Skin epidermis (tissue), 12 donors: Measurements from ENCODE around the gene SAAL1.

Source experiments
- H3K27ac ChIP-seq, 21 experiments: fragments of 200-600 bp; sonication (generic) in 11 of 21; one replicate each; pipeline ENCODE4 v1.5.0; 2020; ENCODE audit warnings: mild to moderate bottlenecking in 3 of 21, inconsistent platforms in 2 of 21, moderate library complexity in 2 of 21
- H3K4me3 ChIP-seq, 7 experiments: fragments of 200-600 bp; sonication (generic) in 2 of 7; one replicate each; pipeline ENCODE4 v1.5.0; 2020; ENCODE audit warnings: inconsistent platforms in 2 of 7, mild to moderate bottlenecking in 2 of 7, moderate library complexity in 1 of 7

SAAL1 gene

DNA sequence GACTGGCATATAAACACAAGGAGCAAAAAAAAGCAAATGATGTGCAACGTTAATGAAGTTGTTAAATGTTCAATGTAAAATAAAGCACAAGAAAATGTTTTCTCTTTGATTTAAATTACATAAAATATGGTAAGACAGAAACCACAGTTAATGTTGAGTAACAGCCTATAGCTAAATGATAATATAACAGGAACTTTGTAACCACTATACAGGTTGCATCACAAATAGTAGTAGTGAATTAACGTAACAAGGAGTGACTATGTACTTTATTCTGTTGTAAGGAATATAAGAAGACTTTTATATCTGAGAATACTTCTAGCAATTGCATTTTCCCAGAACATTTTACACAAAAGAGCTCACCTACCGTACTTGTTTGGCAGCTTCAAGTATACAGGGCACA, 16.9 kb downstream of the SAAL1 start:
- Histone ChIP-seq H3K27ac (no peak overlapping the region), H3K4me3 (no peak overlapping the region)

DNA sequence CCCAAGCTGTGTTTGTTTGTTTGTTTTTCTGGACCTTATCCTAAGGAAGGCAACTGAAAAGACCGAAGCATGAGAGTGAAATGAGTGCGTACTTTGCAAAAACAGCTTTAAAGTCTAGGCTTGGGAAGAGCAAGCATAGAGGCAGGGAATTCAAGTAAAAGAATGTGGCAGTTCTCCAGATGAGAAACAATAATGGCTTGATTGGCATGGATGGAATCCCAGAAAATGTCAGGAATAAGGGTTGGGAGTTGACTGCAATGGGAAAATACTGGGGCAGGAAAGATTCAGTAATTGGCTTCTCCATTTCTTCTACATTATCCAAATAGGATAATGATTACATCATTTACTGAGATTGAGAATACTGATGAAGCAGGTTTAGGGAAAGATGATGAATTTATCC, 17.5 kb downstream of the SAAL1 start:
- Histone ChIP-seq H3K27ac (no peak overlapping the region), H3K4me3 (no peak overlapping the region)

- H3K27ac ChIP-seq: no peak overlapping the region
- no peak overlapping the region for H3K4me3 ChIP-seq
Observed at GRCh38 chr11:18081551-18081950, 24.3 kb downstream of the SAAL1 start.

DNA sequence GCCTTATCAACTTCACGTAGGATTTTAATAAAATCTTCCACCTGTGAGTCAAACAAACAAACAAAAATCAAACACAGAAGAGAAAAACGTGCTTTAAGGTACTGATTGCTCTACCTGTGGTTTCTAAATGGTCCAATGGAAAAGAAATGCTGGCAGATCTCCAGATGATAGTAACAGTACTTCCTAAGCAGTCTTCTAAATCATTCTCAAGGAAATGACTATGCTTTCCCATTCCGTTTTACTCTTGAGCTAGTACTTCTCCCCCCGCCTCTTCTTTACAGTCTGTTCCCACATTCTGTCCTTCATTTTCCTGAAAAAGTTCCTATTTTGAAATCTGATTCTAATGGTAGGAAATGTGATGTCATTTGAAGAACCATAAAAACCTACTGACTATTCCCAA, 25.4 kb downstream of the SAAL1 start:
- Histone ChIP-seq H3K27ac (no peak overlapping the region), H3K4me3 (no peak overlapping the region)

DNA sequence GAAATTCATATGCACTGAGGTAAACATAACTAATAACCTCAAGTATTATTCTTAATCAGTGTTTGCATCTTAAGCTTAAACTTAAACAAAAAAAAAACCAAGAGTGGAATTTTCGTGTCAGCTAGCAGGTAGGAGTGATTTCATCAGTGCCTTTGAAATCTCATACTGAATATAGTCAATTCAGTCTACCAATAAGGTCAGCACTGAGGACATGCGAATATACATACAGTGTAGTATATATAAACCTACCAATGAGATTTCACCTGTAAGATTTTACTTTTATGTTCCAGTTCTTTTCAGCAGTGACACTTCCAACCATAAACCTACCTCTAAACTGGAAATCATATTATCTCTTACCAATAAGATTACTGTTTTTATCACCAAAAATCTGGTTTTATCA, 27.0 kb downstream of the SAAL1 start:
- no peak overlapping the region for H3K27ac ChIP-seq
- no peak overlapping the region for H3K4me3 ChIP-seq

GRCh38 chr11:18075444-18075843, 30.4 kb downstream of the SAAL1 start:
- Histone ChIP-seq H3K27ac (no peak overlapping the region), H3K4me3 (no peak overlapping the region)

DNA sequence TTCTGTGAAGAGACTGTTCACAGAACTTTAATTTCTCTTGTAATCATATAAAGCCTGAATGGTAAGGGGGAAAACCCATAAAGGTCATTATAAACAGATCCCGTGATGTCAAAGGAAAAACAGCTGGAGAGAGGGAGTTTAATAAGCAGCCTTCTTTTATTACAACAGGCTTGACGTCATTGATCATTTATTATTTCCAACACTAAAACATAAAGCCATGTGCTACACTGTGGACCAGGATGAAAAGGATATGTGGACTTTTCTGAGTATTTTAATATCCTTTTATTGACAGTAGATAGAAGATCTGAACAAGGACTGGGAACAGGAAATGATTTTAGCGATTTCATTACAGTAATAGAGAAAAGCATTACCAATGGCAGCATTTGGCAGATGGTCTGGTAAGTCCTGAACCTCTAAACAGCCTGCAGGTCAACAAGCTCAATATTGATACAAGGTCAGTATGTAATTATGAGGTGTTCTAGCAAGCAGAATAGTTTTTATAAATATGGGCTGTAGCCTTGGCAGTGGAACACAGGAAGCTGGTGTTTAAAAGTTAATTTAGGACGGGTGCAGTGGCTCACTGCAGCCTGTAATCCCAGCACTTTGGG, 34.7 kb downstream of the SAAL1 start:
- Histone ChIP-seq H3K4me3 (no peak overlapping the region), H3K27ac (no peak overlapping the region)

DNA sequence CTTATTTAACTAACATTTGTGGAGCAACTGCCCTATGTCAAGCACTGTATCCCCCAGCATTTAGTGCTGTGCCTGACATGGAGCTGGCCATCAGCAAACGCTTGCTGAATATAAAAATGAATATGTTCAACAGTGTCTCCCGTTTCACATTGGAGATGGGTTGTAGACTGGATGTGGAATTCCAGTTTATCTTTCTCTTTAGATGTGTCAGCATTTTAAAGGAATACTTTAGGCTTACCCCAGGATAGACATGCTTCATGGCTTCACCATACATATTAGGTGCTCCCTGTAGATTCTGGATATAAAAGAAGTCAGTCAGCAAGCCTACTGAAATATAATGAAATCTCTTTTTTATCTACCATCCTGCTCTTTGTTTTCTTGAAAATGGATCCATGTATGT, 38.5 kb downstream of the SAAL1 start:
- H3K4me3 ChIP-seq: no peak overlapping the region
- H3K27ac ChIP-seq: no peak overlapping the region

DNA sequence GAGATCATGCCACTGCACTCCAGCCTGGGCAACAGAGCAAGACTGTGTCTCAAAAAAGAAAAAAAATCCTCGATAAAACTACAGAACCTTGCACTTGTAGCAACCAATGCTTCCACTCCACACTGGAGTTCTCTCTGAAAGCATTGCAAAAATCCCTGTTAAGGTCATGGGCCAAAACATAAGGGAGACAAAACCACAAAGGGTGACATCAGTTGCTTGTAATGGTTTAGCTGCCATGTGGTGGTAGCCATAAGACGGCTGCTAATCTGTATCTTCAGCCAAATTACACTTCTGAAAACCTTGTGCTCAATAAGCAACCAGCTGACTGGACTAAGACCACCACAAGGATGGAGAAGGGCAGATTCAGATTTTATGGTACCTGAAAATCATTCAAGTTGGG, 39.3 kb downstream of the SAAL1 start:
- no peak overlapping the region for H3K27ac ChIP-seq
- H3K4me3 ChIP-seq: no peak overlapping the region

GRCh38 chr11:18065572-18065971, 40.3 kb downstream of the SAAL1 start:
- Histone ChIP-seq H3K4me3 (no peak overlapping the region), H3K27ac (no peak overlapping the region)

GRCh38 chr11:18064450-18065054, 41.3 kb downstream of the SAAL1 start:
- Histone ChIP-seq H3K27ac (no peak overlapping the region), H3K4me3 (no peak overlapping the region)

DNA sequence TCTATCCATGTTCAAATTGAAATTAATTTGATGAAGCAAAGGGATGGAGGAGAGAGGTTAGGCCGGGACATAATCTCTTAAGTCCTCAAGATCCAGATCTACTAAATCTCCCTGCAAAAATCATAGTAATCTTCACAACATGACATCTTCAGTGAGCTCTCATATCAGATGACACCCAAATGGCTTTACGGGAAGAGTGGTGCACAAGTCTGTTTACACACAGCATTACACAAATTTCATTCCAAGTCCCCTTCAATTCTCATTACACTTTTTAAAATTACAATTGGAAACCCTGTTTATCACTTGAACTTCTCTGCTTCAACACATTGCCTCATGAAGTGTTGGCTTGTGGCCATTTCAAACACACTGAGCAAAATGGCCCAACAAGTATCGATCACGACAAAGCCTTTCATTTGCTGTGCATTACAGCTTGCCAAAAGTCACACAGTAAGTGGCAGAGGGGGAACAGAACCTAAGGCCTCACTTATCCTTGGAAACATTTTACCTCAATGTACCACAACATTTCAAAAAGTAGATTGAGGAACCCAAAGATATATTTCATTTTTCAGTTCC, 41.9 kb downstream of the SAAL1 start:
- no peak overlapping the region for H3K4me3 ChIP-seq
- no peak overlapping the region for H3K27ac ChIP-seq

DNA sequence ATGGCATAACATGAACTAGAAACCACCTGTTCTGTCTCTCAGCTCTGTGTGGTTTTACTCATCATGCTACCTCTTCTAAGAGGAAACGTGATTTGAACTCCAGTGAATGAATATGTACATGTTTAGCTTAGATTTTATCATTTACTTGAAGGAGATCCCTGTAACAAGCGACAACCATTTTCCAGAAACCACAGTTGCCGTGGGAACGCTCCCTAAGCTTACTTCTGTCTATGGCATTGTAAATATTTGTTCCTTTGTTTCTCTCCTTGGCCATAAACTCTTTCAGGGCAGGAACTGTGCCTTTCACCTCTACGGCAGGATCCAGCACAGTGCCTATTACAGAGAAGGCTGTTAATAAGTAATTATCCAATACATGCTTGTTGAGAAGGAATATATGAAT, 42.8 kb downstream of the SAAL1 start:
- H3K27ac ChIP-seq: no peak overlapping the region
- H3K4me3 ChIP-seq: no peak overlapping the region

GRCh38 chr11:18061351-18061750, 44.5 kb downstream of the SAAL1 start:
- Histone ChIP-seq H3K27ac (no peak overlapping the region), H3K4me3 (no peak overlapping the region)

- no peak overlapping the region for H3K4me3 ChIP-seq
Observed at GRCh38 chr11:18056561-18057181, 49.2 kb downstream of the SAAL1 start.

DNA sequence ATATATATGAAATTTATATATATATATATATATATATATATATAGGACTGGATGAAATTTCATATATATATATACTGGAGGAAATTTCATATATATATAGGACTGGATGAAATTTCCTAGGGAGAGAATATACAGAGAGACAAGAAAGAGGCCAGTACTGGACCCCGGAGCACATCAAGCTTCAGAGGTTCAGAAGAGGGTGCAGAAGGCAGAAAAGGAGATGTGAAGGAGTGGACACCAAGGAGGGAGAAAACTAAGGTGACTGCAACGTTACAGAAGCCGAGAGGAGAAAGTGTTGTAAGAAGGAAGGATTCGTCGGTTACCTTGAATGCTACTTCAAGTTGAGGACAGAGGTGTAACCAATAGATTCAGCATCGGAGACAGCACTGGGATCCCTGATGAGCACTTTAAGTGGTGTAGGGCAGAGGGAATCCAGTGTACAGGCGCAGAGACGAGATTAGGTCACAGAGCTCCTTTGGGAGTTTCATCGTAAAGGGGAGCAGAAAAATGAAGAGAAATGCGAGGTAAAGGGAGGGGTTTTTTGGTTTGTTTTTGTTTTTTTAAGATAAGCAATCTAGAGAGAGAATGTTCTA, 51.3 kb downstream of the SAAL1 start:
- no peak overlapping the region for H3K27ac ChIP-seq
- H3K4me3 ChIP-seq: no peak overlapping the region

More at GRCh38 chr11:18056561-18057181, 49.2 kb downstream of the SAAL1 start:
- no peak overlapping the region for H3K27ac ChIP-seq

GRCh38 chr11:18050848-18051247, 55.0 kb downstream of the SAAL1 start:
- no peak overlapping the region for H3K4me3 ChIP-seq
- no peak overlapping the region for H3K27ac ChIP-seq

- peak within 1 kb of the TSS in 1 of 7 experiments; percentile 18 for H3K4me3 ChIP-seq
- no peak within 1 kb of the TSS for H3K27ac ChIP-seq
Observed at GRCh38 chr11:18046116-18046777, 59.6 kb downstream of the SAAL1 start, which contains the start of gene TPH1. TPH1 (minus strand) TSS chr11:18046269; CDS start chr11:18040762, 5,507 bp downstream.

- Histone ChIP-seq H3K27ac (no peak overlapping the region), H3K4me3 (no peak overlapping the region)
Observed at GRCh38 chr11:18036456-18036855, 69.4 kb downstream of the SAAL1 start.
